ELF-1 (cell line): ENCODE data around the gene DCLK1.

Experiments
- DNase-seq: peaks from one replicate; pipeline ENCODE4 v3.0.0-alpha.2; 2016; ENCODE audit warnings: low read depth, low spot score

The DCLK1 gene

DNA sequence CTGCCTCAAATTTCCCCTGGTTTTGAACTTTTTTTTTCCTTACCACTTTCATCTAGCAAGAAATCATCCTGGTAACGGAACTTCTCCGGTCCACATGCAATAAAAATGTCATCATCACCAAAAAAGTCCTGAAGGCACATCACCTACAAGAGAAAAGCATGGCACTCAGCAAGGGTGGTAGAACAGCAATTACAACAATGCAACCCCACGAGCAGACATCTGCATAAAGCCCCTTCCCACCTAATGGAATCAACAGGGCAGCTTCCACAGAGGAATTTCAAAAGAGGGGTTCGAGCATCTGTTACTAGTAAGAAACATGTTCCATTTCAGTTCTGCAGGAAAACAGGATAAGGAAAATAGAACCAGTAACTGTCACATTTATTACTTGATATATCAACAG is 183.9 kb downstream of the DCLK1 start:
- DNase-seq, result peak; percentile 16

DNA sequence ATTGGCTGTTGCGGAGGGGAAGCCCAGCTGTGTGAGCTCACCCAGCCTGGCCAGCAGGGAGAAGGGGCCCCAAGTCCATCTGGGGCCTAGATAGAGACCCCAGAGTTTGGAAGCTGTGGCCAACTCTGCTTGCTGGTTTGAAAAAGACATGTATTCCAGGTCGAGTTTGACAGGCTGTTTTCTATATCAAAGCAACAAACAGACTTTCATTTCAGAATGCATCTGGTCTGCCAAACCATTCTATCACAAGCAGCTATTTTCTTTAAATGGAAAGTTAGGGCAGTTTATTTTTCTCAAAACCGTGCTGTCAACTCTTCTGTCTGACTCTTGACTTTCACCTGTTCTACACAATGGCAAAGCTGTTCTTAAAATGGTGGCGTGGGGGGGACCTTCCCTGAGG is 185.8 kb downstream of the DCLK1 start:
- DNase-seq, result no peak

DNA sequence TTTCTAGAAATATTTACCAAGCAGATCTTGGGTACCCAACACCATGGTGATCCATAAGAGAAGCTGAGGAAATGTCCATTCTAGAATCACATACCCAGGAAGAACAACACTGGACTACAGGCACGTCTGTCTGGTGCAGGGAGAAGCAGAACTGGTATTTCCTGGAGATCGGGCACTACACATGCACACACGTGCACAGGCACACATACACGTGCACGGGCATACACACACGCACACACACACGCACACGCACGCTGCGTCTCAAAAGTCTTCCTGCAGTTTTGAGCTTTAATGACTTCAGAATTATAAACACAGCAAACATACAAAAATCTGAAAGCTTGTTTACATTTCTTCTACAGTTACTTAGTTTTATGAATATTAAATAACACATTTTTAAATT is 189.8 kb downstream of the DCLK1 start:
- no peak for DNase-seq

DNA sequence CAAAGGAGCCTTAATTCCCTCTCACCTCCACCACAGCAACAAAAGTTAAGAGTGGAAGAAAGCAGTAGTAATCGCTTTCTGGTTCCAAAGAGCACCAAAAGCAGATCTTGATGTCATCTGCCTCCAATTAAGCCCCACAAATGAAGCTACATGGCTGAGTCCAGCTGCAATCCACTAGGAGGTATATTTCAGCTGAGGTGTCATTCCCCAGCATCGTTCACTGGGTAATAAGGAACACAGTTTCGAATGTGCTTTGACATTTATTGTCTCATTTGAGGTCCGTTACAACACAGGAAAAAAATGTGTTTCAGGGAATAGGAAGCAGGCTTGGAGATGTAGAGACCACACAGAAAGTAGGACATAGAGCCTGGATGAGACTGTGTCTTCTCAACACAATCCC is 190.4 kb downstream of the DCLK1 start:
- DNase-seq, result no peak

DNA sequence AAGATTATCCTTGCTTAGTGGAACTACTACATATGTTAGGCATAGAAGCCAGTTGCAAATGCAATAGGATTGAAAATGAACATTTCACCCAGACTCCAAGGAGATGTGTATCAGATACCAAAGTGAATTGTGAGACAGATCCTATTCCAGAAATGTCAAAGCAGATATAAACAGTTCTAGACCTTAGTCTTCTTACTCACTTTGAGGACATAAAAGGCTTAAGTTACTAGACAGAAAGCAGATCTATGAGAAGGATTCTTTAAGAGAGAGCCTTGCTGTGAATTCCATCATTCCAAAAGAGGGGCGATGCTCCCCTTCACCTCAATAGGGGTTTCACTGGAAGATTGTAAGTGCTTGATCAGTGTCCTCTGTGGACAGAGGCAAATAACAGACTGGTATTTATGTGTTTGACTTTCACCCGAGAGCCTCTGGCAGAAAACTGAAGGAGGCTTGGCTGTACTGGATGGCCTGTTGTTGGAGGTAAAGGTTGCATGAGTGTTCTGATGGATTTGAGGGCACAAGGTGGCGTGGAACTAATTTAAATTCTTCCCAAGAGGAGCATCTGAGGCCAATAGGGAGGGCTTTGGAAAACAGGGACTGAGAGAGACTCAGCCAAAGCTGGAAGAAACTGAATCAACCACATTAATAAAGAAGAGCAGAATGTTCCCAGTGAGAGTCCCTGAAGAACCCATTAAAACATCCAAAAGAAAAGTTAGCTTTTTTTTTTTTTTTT is 194.8 kb downstream of the DCLK1 start:
- no peak for DNase-seq

DNA sequence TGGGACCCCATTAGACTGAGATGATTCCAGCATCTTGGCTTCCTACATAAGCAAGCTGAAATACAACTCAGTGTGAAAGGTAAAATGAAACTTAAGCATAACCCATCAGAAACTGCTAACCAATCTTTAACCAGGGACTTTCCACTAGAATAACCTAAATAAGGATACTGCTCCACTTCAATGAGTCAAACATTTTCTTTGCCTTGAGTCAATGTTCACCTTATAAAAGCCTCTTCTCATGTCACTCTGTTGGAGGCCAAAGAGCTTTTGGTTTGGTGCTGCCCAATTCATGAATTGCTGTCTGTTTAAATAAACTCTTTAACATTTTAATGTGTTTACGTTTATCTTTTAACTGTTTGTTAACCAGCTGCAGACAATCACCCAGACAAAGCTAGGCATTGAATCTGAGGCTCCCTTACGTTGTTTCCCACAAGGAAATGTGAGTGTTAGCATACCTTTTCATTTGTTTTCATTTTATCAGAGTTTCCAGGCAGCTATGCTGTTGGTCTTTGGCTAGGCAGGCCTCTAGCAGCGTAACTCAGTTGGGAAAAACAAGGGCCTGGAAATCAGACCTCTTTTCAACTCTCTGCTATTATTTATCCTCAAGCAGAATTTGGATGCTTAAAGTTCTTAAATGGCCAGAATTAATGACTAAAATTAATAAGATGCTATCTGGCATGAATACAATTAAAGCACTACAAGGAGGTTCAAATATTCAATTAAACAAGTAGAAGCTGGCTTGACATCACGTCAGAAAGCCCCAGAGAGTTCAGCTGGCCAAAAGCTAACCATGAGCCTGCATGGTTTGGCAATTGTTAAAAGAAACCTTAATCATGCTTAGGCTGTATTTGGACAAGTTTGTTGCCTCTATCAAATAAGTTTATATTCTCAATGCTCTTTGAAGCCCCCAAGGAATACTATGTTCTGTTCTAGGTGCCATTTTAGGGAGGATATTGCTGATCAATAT is 200.2 kb downstream of the DCLK1 start:
- no peak for DNase-seq

DNA sequence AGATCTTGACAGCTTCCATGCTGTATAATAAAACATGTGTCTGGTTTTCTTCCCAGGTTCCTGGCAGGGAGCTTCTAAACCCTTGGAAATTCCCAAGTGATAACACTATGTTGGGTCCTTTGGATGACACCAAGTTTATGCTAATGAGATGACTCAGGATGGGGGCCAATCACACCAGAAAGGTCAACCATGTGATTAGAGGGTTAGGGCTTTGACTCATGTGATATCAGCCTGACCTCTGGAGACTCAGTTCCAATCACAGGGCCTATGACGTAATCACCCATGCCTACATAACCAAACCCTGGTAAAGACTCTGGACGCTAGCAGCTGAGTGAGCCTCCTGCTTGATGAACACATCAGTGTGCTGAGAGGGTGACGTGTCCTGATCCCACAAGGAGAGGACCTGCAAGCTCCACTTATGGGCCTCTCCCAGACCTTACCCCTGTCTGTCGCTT is 203.6 kb downstream of the DCLK1 start:
- peak; percentile 74 for DNase-seq

DNA sequence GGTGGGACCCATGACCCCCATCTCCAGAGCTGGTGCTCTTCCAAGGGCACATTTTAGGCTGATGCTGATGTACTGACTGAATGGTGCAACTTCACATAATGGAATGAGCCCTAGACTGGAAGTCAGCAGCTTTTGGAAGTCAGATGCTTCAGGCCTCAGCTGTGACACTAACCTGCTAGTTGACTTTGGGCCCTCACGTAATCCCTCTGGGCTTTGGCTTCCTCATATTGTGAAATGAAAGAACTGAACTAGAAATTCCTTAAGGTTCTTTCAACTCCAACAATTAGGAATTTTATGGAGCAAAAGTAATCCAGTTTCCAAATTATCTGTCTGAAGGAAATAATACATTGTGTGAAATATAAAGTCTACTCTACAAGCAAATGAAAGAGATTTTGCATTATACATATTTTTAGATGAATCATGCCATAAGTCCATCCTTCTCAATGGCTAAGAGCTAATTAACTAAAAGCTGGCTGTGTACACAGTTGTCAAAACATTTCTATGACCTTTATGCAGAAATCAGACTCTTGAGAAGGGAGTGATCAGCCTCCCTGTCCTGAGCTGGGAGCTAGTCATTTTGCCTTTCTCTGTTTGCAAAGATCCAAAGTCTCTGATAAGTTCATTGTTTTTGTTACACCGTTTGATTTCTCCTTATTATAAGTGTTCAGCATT is 204.2 kb downstream of the DCLK1 start:
- DNase-seq, result no peak

DNA sequence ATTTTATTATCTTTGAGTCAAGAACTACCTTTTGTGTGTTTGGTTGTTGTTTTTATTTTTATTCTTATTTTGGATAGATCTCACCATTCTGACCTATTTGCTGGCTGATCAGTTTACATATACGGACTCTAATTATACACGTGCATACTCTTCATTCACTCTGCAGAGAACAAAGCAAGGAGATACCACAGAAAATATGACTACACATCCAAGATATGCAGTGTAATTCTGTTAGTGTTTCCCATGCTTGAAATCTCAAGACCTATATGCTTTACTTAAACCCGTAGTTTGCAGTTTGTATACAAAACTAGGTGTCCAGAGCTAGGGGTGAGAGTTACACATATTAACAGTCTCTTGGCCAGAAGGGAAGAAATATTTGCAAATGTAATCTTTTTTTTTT is 205.5 kb downstream of the DCLK1 start:
- no peak for DNase-seq

DNA sequence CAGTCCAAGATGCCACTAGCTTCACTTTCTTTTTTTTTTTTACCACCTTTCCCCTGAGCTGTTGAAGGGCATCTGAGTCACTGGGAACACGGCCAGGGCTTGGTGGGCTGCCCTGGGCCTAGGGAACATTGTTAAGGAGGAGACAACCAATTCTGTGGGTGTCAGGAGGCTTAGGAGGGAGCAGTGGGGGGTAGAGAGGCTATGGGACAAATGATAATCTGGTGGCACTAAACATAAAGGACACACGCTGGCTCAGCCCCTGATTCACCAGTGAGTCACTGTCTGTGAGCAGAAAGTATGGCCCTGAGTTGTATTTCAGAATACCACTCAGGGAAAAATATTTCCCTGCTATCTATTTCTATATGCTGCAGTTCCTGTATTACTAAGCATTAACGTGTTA is 207.8 kb downstream of the DCLK1 start:
- no peak for DNase-seq

DNA sequence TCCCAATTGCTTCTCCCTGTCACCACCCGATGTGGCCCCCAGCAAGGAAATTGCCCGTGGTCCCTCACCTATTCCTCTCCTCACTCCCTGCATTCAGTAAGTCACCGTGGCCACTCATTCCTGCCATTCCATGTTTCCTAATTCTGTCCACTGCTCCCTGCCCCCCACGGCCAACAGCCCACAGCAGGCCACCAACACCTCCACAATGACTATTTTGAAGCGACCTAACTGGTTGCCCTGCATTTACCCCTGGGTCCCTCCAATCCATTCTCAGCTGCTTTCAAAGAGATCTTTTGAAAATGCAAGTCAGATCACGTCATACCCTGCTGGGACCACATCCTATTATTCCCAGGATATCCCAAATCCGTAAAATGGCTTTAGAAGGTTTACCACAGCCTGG is 210.4 kb downstream of the DCLK1 start:
- no peak for DNase-seq

DNA sequence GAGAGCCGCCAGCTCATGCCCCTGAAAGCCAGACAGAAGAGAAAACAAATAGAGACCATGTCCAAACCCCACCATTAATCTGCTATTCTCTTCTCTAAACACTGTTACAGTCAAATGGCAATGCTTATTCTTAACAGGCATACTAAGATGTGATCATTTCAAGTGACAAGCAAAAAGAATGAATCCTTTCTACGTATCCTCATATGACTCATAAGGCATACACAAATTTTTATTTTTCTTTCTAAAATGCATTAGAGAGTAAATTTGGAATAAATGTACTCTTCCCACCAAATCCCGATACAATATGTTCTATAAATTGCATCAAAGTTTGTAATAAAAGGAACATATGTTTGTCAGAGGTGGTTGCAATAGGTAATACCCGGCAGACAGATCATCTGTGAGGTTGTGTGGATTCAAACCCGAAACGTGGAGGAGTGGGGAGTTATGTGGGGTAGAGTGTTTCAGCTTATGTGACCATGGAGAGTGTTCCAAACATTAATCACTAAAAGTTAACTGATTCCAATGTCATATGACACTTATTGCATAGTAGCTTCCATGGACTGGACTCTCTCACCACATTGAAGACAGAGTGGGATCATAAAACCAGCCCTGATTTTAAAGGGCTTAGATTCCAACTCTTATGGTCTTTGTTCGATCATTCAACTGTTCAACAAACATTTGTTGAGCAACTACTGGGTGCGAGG is 213.1 kb downstream of the DCLK1 start:
- DNase-seq, result no peak

DNA sequence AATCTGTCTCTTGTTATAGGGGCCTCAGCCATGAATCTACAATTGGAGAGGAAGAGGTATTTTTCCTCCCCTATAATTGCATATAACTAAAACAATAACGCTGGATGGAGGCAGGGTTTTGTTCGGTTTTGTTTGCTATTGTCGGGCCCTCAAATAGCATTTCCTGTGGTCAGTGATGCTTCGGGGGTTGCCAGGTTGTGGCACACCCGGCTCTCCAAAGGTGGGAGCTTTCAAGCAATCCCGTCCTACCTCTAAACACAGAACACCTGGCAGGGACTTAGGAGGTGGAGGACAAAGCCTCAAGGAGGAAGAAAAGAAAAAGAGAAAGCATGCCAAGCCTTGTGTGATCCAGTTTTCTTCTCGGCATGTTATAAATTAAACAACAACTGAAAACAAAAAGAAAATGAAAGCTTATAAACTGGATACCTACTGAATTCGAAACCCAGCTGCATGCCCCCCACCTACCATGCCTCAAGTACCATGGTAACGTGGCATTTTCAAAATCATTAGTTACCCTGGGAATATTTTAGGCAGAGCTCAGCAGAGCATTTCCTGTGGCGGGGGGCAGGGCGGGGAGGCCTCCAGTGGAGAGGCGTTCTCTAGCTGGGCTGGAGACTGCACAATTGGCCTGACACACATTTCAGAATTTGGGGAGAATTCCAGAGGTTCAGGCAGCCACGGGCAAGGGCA is 213.8 kb downstream of the DCLK1 start:
- DNase-seq, result no peak

DNA sequence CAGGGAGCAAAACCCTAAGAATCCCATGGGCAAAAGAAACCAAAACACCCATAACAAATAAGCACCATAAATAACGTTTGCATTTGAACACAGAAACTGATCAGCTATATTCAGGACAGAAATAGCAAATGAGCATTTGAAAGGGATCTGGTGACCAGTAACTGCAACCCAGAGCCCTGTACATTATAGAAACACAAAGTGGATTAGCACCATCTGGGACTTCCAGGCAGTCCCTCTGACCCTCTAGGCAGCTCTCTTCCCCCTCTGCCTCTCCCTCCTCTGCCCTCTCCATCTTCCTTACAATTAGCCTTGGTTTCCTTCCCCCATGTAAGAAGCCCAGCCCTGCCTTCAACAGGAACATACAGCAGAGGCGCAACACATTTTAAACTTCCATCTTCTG is 215.0 kb downstream of the DCLK1 start:
- no peak for DNase-seq

DNA sequence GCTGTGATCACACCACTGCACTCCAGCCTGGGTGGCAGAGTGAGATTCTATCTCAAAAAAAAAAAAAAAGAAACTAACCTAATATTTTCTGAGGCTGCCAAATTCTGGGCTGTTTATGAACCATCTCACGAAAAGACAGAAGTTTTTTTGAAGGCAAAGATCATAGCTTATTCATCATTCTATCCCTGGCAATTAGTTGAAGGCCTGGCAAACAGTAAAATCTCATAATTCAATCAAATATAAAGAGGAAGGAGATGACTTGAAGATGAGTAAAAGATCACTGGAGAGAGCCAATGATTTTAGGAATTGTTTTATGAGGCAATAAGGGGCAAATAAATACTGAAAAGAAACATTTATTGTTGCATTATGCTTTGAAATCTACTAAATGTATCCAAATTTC is 216.5 kb downstream of the DCLK1 start:
- no peak for DNase-seq

DNA sequence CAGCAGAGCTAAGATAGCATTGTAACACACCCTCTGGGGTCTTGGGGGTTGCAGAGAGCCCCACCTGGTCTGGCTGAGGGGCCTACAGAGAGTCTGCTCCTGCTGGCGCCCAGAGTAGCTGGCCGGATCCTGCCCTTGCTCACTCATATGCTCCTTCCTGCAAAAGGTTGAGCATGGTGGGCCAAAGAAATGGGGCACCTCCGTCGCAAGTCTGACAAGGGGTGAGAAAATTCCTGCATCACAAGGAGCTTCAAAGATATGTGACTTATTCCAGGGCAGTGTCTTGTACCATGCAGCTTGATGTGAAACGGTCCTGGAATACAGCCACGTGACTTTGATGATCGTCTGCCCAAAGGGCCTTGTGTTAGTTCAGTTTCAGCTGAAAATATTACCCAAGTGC is 218.3 kb downstream of the DCLK1 start:
- no peak for DNase-seq

DNA sequence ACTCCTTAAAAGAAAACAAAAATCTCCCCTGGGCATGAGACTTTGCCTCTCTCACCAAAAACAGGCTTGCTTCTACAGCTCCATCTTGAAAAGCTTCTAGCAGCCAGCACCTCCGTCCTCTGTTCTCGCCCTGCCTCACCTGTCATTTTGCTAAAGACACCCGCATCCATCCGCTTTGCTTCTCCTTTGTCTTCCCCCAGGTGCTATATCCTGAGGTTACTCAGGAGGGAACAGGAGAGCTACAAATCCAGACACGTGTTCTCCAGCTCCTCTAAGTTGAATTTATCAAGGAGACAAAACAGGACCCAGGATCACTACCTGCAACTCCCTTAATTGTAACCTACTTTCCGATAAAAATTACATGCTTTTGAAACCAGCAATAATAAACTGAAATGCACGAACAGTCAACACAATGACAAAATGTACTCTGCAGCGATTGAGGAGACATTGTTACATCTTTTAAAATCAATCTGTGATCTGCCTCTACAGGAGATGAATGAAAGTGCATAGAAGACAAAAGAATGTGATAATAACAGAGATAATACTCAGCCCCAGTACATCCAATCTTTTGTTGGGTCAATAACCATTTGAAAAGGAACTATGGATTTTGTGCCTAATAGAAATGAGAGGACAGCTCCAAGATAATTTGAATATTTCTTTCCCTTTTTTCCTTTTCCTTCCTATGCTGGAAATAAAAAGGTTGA is 221.2 kb downstream of the DCLK1 start:
- no peak for DNase-seq

DNA sequence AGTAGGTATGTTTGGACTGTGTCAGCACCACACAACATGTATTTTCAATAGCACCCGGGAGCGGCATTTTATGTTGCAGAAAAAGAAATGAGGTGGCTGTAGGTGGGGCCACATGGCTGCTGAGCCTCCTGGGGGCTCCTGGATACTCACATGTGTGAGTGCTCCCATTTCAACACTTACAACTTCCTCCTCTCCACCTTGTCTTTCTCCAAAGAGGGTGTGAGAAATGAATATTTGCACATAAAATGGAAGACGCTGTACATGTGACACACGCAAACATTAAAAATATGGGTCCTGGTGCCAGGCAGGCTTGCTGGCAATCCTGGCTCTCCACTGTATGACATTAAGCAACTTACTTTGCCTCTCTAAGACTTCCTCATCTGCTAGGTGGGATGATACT is 222.1 kb downstream of the DCLK1 start:
- no peak for DNase-seq

DNA sequence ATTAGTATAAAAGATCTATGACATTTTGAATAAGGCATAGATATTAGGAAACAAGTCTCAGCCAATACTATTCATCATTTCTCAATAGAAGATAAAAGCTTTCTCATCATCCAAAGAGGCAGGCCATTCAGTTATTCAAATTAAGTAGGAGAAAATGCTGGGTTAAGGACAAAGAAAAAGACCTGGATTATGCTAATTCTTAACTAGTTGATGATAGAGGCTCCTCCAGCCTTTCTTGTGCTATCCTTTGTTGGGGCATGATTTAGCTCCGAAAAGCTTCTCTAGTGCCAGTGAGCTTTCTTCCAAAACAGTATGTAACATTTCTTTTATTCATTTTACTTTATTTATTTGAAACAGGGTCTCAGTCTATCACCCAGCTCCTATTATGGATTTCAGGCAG is 223.0 kb downstream of the DCLK1 start:
- DNase-seq, result no peak

DNA sequence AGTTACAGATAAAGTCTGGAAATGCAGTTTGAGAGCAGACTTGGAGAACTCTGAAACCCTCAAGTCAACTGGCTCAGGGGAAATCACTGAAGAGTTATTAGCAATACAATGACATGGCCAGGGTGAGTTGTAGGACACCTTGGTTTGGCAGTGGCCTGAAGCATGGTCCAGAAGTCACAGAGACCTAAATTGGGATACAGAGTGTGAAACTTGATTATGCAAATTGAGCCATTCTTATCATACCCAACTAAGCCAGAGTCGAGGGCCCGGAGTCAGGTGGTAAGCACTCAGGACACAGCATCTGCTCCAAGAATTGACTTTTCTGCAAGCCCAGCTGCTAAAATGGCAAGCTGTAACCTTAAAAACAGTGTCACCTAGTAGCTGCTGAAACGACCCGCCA is 224.5 kb downstream of the DCLK1 start:
- DNase-seq, result no peak
